Measurements from ENCODE around the gene C17orf58. TPM values are rescaled to one million over a fixed set of nuclear protein-coding genes. Genes with fewer than 3 reads are reported as not detected.
A peak's percentile ranks its signal among the peaks of the same experiment; 100 is the strongest.

Gene C17orf58
- total and polyA plus RNA-seq, 2 of the 4 experiments (the other 2 are of a cell fraction): 7.2 to 10.2 TPM

DNA sequence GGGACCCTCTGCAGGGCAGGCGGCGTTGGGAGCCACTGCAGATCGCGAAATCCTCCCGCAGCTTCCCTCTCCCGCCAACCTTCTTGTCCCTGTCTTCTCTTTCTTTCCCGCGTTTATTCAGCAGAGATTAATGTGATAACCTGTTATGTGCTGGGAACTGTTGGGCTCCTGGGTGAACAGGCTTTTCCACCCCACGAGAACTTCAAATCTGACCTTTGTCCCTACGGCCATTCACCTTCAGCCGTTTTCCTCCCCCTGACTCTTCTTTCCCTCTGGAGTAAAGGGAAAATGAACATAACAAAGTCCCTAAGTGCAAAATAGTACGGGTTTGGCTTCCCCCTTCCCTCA lies 24.1 kb upstream of the C17orf58 start:
- peak overlapping the region; percentile 43; the same call in 1 of the 2 replicates for H3K27ac ChIP-seq (ENCODE audit: insufficient read depth, low read length)

More for the DNA sequence above, 24.1 kb upstream of the C17orf58 start:
- Histone ChIP-seq H3K9me1 (ENCODE audit: insufficient read depth, low read length) (no peaks in the 10 kb centered on the region), H3K4me3 (ENCODE audit: insufficient read depth, low read depth, low read length) (peak overlapping the region; percentile 48), H3K56ac (ENCODE audit: extremely low read depth, insufficient read depth, low read length) (peak overlapping the region; percentile 48), H4K91ac (ENCODE audit: insufficient read depth, low read depth, low read length) (peak overlapping the region; percentile 7; the same call in 1 of the 2 replicates), H4K8ac (ENCODE audit: low read depth in 2 of 2, low read length in 2 of 2) (peak overlapping the region; percentile 3 to 89; a peak in 3 of 4 replicates), H3K79me1 (ENCODE audit: low read depth in 1 of 2, low read length in 2 of 2) (no peaks in the 10 kb centered on the region; a peak in 1 of 4 replicates), H3K4me1 (ENCODE audit: control insufficient read depth, insufficient read depth, low read length) (no peaks in the 10 kb centered on the region), H4K5ac (ENCODE audit: low read depth, low read length) (no peak overlapping the region), H2AFZ (replicated peaks; ENCODE audit: low read length, poor library complexity) (peak overlapping the region; percentile 96), H3K9ac (ENCODE audit: low read depth, low read length) (peak overlapping the region; percentile 56), H2BK120ac (ENCODE audit: low read depth, low read length) (0 out of 2 replicates have a peak overlapping the region, but pooled peaks have one; percentile 52), H2BK15ac (ENCODE audit: low read depth, low read length) (no peak overlapping the region), H4K20me1 (ENCODE audit: insufficient read depth, low read length) (peaks cover 5% of the 10 kb centered on the region; the same call in 1 of the 2 replicates), H3K23ac (ENCODE audit: low read depth, low read length) (peak overlapping the region; percentile 84), H3K27me3 (ENCODE audit: control insufficient read depth, insufficient read depth, low read length) (peaks cover 3% of the 10 kb centered on the region; the same call in 1 of the 2 replicates), H3K4me2 (ENCODE audit: low read depth, low read length) (peak overlapping the region; percentile 72), H2AK5ac (ENCODE audit: low read depth, low read length) (no peak overlapping the region), H3K9me3 (ENCODE audit: control insufficient read depth, insufficient read depth, low read length) (no peaks in the 10 kb centered on the region), H3K18ac (ENCODE audit: low read depth, low read length) (no peak overlapping the region), H3K4ac (ENCODE audit: low read depth, low read length) (peak overlapping the region; percentile 72), H3K36me3 (ENCODE audit: control insufficient read depth, insufficient read depth, low read length) (no peaks in the 10 kb centered on the region), H2AK9ac (replicated peaks; ENCODE audit: low read depth, low read length, poor library complexity) (peak overlapping the region; percentile 34), H2BK5ac (ENCODE audit: low read depth, low read length, poor library complexity, severe bottlenecking) (no peak overlapping the region), H2BK20ac (ENCODE audit: low read depth, low read length) (no peak overlapping the region), H3K14ac (replicated peaks; ENCODE audit: low read depth, low read length) (peak overlapping the region; percentile 61)
- ATAC-seq (ENCODE audit: low read depth) (no peak), DNase-seq (no peak)
- intact Hi-C loops (cut with micrococcal nuclease) (no loop called here), dilution Hi-C loops (cut with HindIII; ENCODE audit: low sequenced_read_pairs, unreplicated experiment) (no loop called here), in situ Hi-C loops (cut with MboI; ENCODE audit: low sequenced_read_pairs) (no loop called here)
- no TSS peak for BruUV-seq (replicated peaks)
- WGBS, 2 experiments (ENCODE audit: extremely low coverage in 2 of 2, insufficient read length in 1 of 2): no CpG with 5 or more reads among the region's 12 CpGs
- TF ChIP-seq CHD1 (IDR thresholded peaks at IDR 0.05; ENCODE audit: low read depth, low read length) (no peak), CEBPB (IDR thresholded peaks at IDR 0.05; ENCODE audit: low read depth, low read length) (no peak), RCOR1 (IDR thresholded peaks at IDR 0.05; ENCODE audit: insufficient replicate concordance, low read length) (no peak), NFE2L2 (IDR thresholded peaks at IDR 0.05; ENCODE audit: low read depth, low read length) (no peak), MAFK (IDR thresholded peaks at IDR 0.05; ENCODE audit: low read depth, low read length) (no peak), MXI1 (IDR thresholded peaks at IDR 0.05; ENCODE audit: borderline replicate concordance, low read depth, low read length) (no peak), RFX5 (IDR thresholded peaks at IDR 0.05; ENCODE audit: low read depth, low read length) (no peak), RAD21 (IDR thresholded peaks at IDR 0.05; ENCODE audit: low read length) (no peak), POLR2A (IDR thresholded peaks at IDR 0.05; ENCODE audit: low read depth, low read length) (no peak), FOS (IDR thresholded peaks at IDR 0.05; ENCODE audit: low read depth, low read length) (no peak)
- TF ChIP-seq, protein P1, sequence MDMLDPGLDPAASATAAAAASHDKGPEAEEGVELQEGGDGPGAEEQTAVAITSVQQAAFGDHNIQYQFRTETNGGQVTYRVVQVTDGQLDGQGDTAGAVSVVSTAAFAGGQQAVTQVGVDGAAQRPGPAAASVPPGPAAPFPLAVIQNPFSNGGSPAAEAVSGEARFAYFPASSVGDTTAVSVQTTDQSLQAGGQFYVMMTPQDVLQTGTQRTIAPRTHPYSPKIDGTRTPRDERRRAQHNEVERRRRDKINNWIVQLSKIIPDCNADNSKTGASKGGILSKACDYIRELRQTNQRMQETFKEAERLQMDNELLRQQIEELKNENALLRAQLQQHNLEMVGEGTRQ (IDR thresholded peaks at IDR 0.05; ENCODE audit: low read depth, low read length): no peak
- TF ChIP-seq, protein P2, sequence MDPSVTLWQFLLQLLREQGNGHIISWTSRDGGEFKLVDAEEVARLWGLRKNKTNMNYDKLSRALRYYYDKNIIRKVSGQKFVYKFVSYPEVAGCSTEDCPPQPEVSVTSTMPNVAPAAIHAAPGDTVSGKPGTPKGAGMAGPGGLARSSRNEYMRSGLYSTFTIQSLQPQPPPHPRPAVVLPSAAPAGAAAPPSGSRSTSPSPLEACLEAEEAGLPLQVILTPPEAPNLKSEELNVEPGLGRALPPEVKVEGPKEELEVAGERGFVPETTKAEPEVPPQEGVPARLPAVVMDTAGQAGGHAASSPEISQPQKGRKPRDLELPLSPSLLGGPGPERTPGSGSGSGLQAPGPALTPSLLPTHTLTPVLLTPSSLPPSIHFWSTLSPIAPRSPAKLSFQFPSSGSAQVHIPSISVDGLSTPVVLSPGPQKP (IDR thresholded peaks at IDR 0.05; ENCODE audit: borderline replicate concordance, low read depth, low read length): no peak
- CTCF ChIA-PET: interaction anchor here (1.2 kb wide), 1 partner anchor 10 kb away, joined by 4 read pairs; no protein-coding TSS in a partner anchor
- POLR2A ChIA-PET (ENCODE audit: unreplicated experiment): interaction anchor here (0.6 kb wide), 1 partner anchor 202 kb away, joined by 3 read pairs; no protein-coding TSS in a partner anchor

All from IMR-90 (cell line).